Fibroblast of lung (primary cell): ENCODE results near the gene RASA3. TPM values are rescaled to one million over a fixed set of nuclear protein-coding genes. Genes with fewer than 3 reads are reported as not detected.
A peak's percentile ranks its signal among the peaks of the same experiment; 100 is the strongest.

Experiments
- DNase-seq, 2 donors: peaks; one replicate each; pipeline versions ENCODE4 v3.0.0 to v3.0.0-alpha.2; 2010; ENCODE audit warnings: low read depth in 2 of 2
- H2AFZ ChIP-seq: 2 replicates; pipeline ENCODE4 v1.5.1; 2012; ENCODE audit warnings: low read length, control low read depth, inconsistent platforms
- H3K27ac ChIP-seq: 2 replicates; pipeline ENCODE4 v1.5.1; 2011; ENCODE audit warnings: low read length, control low read depth; ENCODE audit not compliant: insufficient read depth
- H3K27me3 ChIP-seq: 2 replicates; pipeline ENCODE4 v1.5.1; 2011; ENCODE audit warnings: mild to moderate bottlenecking, low read length; ENCODE audit not compliant: control insufficient read depth, insufficient read depth
- H3K36me3 ChIP-seq: 2 replicates; pipeline ENCODE4 v1.5.1; 2011; ENCODE audit warnings: low read length; ENCODE audit not compliant: control insufficient read depth, insufficient read depth
- H3K4me1 ChIP-seq: 2 replicates; pipeline ENCODE4 v1.5.1; 2011; ENCODE audit warnings: low read length; ENCODE audit not compliant: control insufficient read depth, insufficient read depth; ENCODE audit errors: extremely low read depth
- H3K4me2 ChIP-seq: 2 replicates; pipeline ENCODE4 v1.5.1; 2011; ENCODE audit warnings: low read length, control low read depth; ENCODE audit not compliant: insufficient read depth; ENCODE audit errors: extremely low read depth
- H3K4me3 ChIP-seq, 4 experiments: fragments of 200-600 bp in 1 of 4; sonication (generic) in 1 of 4; replicated peaks in 1 of 4; 2 replicates each; pipeline ENCODE4 v1.5.1; 2011 to 2016; ENCODE audit warnings: low read length in 4 of 4, low read depth in 3 of 4, mild to moderate bottlenecking in 3 of 4, control low read depth in 2 of 4, inconsistent platforms in 1 of 4, mixed read lengths in 1 of 4; ENCODE audit not compliant: insufficient read depth in 1 of 4; ENCODE audit errors: control extremely low read depth in 1 of 4
- H3K79me2 ChIP-seq: 2 replicates; pipeline ENCODE4 v1.5.1; 2012; ENCODE audit warnings: mild to moderate bottlenecking, low read length, inconsistent platforms; ENCODE audit not compliant: control insufficient read depth, insufficient read depth
- H3K9ac ChIP-seq: 2 replicates; pipeline ENCODE4 v1.5.1; 2011; ENCODE audit warnings: mild to moderate bottlenecking, low read length, control low read depth; ENCODE audit not compliant: insufficient read depth
- H3K9me3 ChIP-seq: 2 replicates; pipeline ENCODE4 v1.5.1; 2012; ENCODE audit warnings: low read depth, low read length; ENCODE audit not compliant: control insufficient read depth, insufficient read depth
- H4K20me1 ChIP-seq: 2 replicates; pipeline ENCODE4 v1.5.1; 2011; ENCODE audit warnings: low read length; ENCODE audit not compliant: control insufficient read depth, insufficient read depth; ENCODE audit errors: extremely low read depth
- CTCF ChIP-seq, 2 donors: IDR thresholded peaks in 1 of 2; conservative IDR thresholded peaks in 1 of 2; 1 replicate in 1 of 2; 2 replicates in 1 of 2; pipeline ENCODE4 v1.5.1; 2011 to 2012; ENCODE audit warnings: low read length in 2 of 2, control low read depth in 1 of 2, inconsistent platforms in 1 of 2, low read depth in 1 of 2, mild to moderate bottlenecking in 1 of 2
- EZH2 ChIP-seq: IDR thresholded peaks from 2 replicates; pipeline ENCODE4 v1.5.1; 2012; ENCODE audit warnings: low read length, control low read depth, mild to moderate bottlenecking; ENCODE audit errors: missing control alignments
- polyA plus RNA-seq, 2 donors: library from polyadenylated mRNA; depleted of rRNA in 1 of 2; stranded (reverse) in 1 of 2; unstranded in 1 of 2; fragments of >200 nt; gene quantifications; 2 replicates each; pipeline ENCODE4 v1.2.1, GENCODE V29; 2011 to 2012; ENCODE audit warnings: missing spikeins in 1 of 2
- total RNA-seq: library from RNA; depleted of rRNA; stranded (reverse); fragments of >200 nt; gene quantifications from 2 replicates; pipeline ENCODE4 v1.2.1, GENCODE V29; 2014

RASA3 gene
- total and polyA plus RNA-seq, 2 donors (not counting 1 experiment from before 2014, with no cell fraction given) = 26.6 to 31.1 TPM

GRCh38 chr13:114005206-114005724 lies 127.2 kb downstream of the RASA3 start:
- H2AFZ ChIP-seq = no peak overlapping the region
- H3K4me3 ChIP-seq = no peak overlapping the region
- peaks cover 32% of the 10 kb centered on the region for H3K36me3 ChIP-seq
- H4K20me1 ChIP-seq = no peaks in the 10 kb centered on the region
- DNase-seq = no peak
- no peak overlapping the region for H3K4me2 ChIP-seq
- H3K79me2 ChIP-seq = no peaks in the 10 kb centered on the region
- no peaks in the 10 kb centered on the region for H3K9me3 ChIP-seq
- no peaks in the 10 kb centered on the region for H3K27me3 ChIP-seq
- H3K4me1 ChIP-seq = no peaks in the 10 kb centered on the region
- no peak for TF ChIP-seq EZH2
- TF ChIP-seq CTCF (conservative IDR thresholded peaks at IDR 0.05 in 1 of 2, IDR thresholded peaks at IDR 0.05 in 1 of 2; ENCODE audit: low read depth in 1 of 2, low read length in 2 of 2) = no peak
- H3K27ac ChIP-seq = no peak overlapping the region
- H3K9ac ChIP-seq = no peak overlapping the region

- no peak overlapping the region for H3K9ac ChIP-seq
- DNase-seq = peak; percentile 62 to 76
- H3K9me3 ChIP-seq = no peaks in the 10 kb centered on the region
- no peak overlapping the region for H3K4me2 ChIP-seq
- no peak overlapping the region for H3K4me3 ChIP-seq
- no peak for TF ChIP-seq EZH2
- TF ChIP-seq CTCF (conservative IDR thresholded peaks at IDR 0.05 in 1 of 2, IDR thresholded peaks at IDR 0.05 in 1 of 2; ENCODE audit: low read depth in 1 of 2, low read length in 2 of 2) = no peak
- H3K36me3 ChIP-seq = peaks cover 32% of the 10 kb centered on the region
- no peaks in the 10 kb centered on the region for H3K27me3 ChIP-seq
- H3K27ac ChIP-seq = no peak overlapping the region
- H2AFZ ChIP-seq = no peak overlapping the region
- no peaks in the 10 kb centered on the region for H3K4me1 ChIP-seq
- no peaks in the 10 kb centered on the region for H4K20me1 ChIP-seq
- H3K79me2 ChIP-seq = no peaks in the 10 kb centered on the region
Measured at GRCh38 chr13:114004420-114005205, 127.8 kb downstream of the RASA3 start.

- no peak for DNase-seq
- TF ChIP-seq EZH2 (no peak), CTCF (conservative IDR thresholded peaks at IDR 0.05 in 1 of 2, IDR thresholded peaks at IDR 0.05 in 1 of 2; ENCODE audit: low read depth in 1 of 2, low read length in 2 of 2) (no peak)
- no peak overlapping the region for H2AFZ ChIP-seq
- no peaks in the 10 kb centered on the region for H3K79me2 ChIP-seq
- H3K9ac ChIP-seq = no peak overlapping the region
- H3K36me3 ChIP-seq = peaks cover 32% of the 10 kb centered on the region
- no peak overlapping the region for H3K27ac ChIP-seq
- H3K4me3 ChIP-seq = no peak overlapping the region
- H3K27me3 ChIP-seq = no peaks in the 10 kb centered on the region
- H4K20me1 ChIP-seq = no peaks in the 10 kb centered on the region
- H3K4me2 ChIP-seq = no peak overlapping the region
- H3K9me3 ChIP-seq = no peaks in the 10 kb centered on the region
- H3K4me1 ChIP-seq = peaks cover 11% of the 10 kb centered on the region
Measured at GRCh38 chr13:114002771-114003321, 129.6 kb downstream of the RASA3 start.
